Osteocyte (in vitro differentiated cells): Measurements from ENCODE around the gene CLTCL1. TPM values are rescaled to one million over a fixed set of nuclear protein-coding genes. Genes with fewer than 3 reads are reported as not detected.

ENCODE experiments used
- DNase-seq: peaks from one replicate; pipeline ENCODE4 v3.0.0; 2021; ENCODE audit warnings: mixed read lengths; ENCODE audit not compliant: unreplicated experiment; ENCODE audit errors: extremely low spot score
- H3K27ac Mint-ChIP-seq: one replicate; pipeline ENCODE4 v1.8.0; 2021; ENCODE audit warnings: mild to moderate bottlenecking, mixed read lengths; ENCODE audit not compliant: unreplicated experiment
- H3K27me3 Mint-ChIP-seq: one replicate; pipeline ENCODE4 v1.8.0; 2021; ENCODE audit warnings: mixed read lengths; ENCODE audit not compliant: unreplicated experiment
- H3K36me3 Mint-ChIP-seq: one replicate; pipeline ENCODE4 v1.8.0; 2021; ENCODE audit warnings: mixed read lengths; ENCODE audit not compliant: unreplicated experiment
- H3K4me1 Mint-ChIP-seq: one replicate; pipeline ENCODE4 v1.8.0; 2021; ENCODE audit warnings: mixed read lengths; ENCODE audit not compliant: unreplicated experiment
- H3K4me3 Mint-ChIP-seq: one replicate; pipeline ENCODE4 v1.8.0; 2021; ENCODE audit warnings: mild to moderate bottlenecking, moderate library complexity, mixed read lengths; ENCODE audit not compliant: unreplicated experiment
- H3K9me3 Mint-ChIP-seq: one replicate; pipeline ENCODE4 v1.8.0; 2021; ENCODE audit warnings: mixed read lengths; ENCODE audit not compliant: unreplicated experiment
- total RNA-seq: library from RNA; stranded (reverse); gene quantifications from 2 replicates; pipeline ENCODE4 v1.2.1, GENCODE V29; 2021
- TF ChIP-seq, protein P1 (sequence below): fragments of 200-600 bp; sonication (generic); IDR thresholded peaks from 2 replicates; pipeline ENCODE4 v1.5.0; 2021; ENCODE audit warnings: antibody characterized with exemption, mild to moderate bottlenecking, moderate library complexity

The CLTCL1 gene
- total RNA-seq, 1 donor from 2014 or later: 10.1 TPM

DNA sequence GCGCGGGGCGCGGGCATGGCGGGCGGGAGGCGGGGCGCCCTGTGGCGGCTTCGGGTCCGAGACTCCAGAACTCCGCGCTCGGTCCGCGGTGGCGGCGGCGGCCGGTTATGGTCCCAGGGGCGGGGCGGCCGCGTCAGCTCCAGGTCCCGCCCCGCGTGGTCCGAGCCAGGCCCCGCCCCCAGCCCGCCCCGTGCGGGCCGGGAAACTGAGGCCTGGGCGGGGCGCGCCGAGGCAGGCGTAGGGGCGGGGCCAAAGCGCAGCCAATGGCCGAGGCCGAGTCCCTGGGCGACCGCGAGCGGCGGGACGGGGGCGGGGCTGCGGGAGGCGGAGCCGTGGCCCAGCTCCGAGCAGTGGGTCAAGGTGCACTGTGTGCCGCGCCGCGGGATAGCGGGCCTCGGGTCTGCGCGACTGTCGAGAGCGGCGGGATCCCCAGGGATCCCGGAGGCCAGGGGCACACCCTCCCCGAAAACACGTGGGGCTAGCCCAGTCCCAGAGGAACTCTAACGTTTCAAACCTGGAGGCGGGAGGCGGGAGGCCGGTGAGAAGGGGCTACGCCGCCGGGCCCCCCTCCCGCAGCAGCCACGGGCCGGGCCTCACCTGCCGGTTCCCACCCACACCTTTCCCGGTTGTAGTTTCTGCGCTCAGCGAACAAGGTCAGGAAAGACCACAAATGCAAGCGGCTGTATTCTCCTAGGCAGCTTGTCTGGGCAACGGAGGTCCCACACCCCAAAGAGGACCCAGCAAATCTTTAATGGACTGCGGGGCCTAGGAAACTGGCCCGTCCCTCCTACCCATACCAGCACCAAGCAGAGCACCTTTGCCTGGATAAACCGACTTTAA lies 112.6 kb downstream of the CLTCL1 start, which contains the start of gene SLC25A1:
SLC25A1 (minus strand) TSS at position 80 of the 840 bp plus-strand sequence; CDS start at position 17, 63 bp downstream.
- Mint-ChIP-seq H3K9me3 (no peaks in the 10 kb centered on the region), H3K27ac (peak within 1 kb of the TSS; percentile 86), H3K27me3 (no peaks in the 10 kb centered on the region), H3K4me3 (peak within 1 kb of the TSS; percentile 74), H3K36me3 (no peaks in the 10 kb centered on the region), H3K4me1 (peaks cover 36% of the 10 kb centered on the region)
- TF ChIP-seq, protein P1, sequence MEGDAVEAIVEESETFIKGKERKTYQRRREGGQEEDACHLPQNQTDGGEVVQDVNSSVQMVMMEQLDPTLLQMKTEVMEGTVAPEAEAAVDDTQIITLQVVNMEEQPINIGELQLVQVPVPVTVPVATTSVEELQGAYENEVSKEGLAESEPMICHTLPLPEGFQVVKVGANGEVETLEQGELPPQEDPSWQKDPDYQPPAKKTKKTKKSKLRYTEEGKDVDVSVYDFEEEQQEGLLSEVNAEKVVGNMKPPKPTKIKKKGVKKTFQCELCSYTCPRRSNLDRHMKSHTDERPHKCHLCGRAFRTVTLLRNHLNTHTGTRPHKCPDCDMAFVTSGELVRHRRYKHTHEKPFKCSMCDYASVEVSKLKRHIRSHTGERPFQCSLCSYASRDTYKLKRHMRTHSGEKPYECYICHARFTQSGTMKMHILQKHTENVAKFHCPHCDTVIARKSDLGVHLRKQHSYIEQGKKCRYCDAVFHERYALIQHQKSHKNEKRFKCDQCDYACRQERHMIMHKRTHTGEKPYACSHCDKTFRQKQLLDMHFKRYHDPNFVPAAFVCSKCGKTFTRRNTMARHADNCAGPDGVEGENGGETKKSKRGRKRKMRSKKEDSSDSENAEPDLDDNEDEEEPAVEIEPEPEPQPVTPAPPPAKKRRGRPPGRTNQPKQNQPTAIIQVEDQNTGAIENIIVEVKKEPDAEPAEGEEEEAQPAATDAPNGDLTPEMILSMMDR: no peak
- DNase-seq: peak; percentile 97

DNA sequence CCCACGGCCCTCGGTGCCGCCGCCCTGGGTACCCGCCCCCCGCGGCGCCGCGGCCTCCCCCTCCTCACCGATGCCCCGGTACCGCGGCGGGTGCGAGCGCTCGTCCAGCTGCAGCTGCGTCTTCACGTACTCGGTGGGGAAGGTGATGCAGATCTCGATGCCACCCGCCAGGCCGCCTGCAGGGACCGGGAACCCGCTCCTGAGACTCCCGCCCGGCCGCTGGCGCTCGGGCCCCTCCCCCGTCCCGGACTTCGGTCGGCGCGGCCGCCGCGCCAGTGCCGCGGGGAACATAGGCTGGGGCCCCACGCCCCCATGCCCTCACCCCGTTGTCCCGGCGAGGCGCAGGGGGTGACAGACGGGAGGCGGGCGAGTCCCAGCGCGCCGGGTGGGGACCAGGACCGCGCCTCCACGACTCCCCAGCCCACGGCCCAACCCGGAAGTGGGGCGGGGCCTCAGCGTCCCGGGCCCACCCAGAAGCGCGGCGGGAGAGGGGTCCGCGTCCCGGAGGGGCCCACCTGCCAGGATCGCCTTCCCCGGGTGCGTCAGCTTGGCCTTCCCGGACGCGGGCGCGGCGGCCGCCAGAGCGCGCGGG lies 113.4 kb downstream of the CLTCL1 start:
- Mint-ChIP-seq H3K9me3 (no peaks in the 10 kb centered on the region), H3K36me3 (no peaks in the 10 kb centered on the region), H3K27ac (no peak overlapping the region), H3K4me3 (peak overlapping the region; percentile 71), H3K4me1 (peaks cover 43% of the 10 kb centered on the region), H3K27me3 (no peaks in the 10 kb centered on the region)
- TF ChIP-seq, protein P1: no peak
- no peak for DNase-seq

DNA sequence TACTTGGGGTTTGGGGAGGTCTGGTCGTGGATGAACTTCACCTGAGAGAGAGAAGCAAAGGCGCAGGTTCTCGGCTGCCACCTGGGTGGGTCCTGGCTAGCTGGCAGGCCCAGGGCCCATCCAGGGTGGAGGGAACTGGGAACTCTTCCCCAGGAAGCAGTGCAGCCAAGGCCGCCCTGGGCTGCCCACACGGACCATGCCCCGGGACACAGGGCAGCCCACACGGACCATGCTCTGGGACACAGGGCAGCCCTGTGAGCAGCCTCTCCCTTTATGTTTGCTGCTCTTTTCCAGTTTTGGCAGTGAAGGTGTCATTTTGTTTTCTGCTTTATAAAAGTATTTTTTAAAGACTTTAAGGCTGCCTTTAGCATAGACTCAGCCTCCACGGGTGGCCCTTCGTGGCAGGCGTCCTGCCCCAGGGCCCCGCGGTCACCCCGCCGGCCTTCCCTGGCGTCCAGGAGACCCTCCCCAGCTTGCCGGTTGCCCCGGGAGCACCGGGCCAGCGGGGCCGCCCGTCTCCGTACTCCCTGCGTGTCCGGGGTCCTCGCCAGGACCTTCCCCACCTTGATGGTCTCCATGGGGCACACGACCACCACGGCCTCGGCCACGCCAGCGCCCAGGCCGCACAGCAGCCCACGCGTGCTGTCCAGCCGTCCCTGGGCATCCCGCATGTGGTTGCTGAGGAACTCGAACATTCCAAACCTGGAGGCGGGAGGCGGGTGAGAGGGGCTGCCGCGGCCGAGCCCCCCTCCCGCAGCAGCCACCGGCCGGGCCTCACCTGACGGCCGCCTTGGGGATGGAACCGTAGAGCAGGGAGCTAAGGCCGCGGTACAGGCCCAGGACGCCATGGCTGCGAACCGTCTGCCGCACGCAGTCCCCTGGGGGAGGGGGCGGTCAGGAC lies 114.1 kb downstream of the CLTCL1 start:
- Mint-ChIP-seq H3K4me3 (peak overlapping the region; percentile 71), H3K27ac (peak overlapping the region; percentile 10), H3K27me3 (no peaks in the 10 kb centered on the region), H3K9me3 (no peaks in the 10 kb centered on the region), H3K36me3 (no peaks in the 10 kb centered on the region), H3K4me1 (peaks cover 50% of the 10 kb centered on the region)
- no peak for DNase-seq
- TF ChIP-seq, protein P1: no peak

DNA sequence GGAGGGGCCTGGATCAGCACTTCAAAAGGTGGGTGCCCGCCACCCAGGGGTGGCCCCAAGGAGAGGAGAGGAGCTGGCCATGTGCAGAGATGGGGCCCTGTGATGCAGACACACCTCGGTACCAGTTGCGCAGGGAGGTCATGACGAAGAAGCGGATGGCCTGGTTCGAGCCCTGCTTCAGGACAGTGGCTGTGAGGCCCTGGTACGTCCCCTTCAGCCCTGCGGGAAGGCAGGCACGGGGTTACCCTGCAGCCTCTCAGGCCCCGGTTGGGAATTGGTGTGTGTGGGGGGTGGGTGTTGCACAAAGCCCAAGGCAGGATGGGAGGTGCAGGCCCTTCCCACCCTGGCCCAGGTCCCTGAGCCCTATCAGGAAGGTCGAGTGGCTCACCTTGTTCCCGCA lies 114.8 kb downstream of the CLTCL1 start:
- Mint-ChIP-seq H3K4me1 (peaks cover 55% of the 10 kb centered on the region), H3K27me3 (no peaks in the 10 kb centered on the region), H3K27ac (peak overlapping the region; percentile 46), H3K4me3 (peak overlapping the region; percentile 71), H3K9me3 (no peaks in the 10 kb centered on the region), H3K36me3 (no peaks in the 10 kb centered on the region)
- TF ChIP-seq, protein P1: no peak
- no peak for DNase-seq
